HG02970 (cell line): Measurements from ENCODE around the gene PRPSAP2.

ENCODE experiments used
- ATAC-seq: cut with Tn5 transposase; IDR thresholded peaks from one replicate; pipeline ENCODE4 v1.9.1; 2021; ENCODE audit warnings: mild to moderate bottlenecking, moderate library complexity, moderate number of reproducible peaks; ENCODE audit not compliant: unreplicated experiment, low FRiP score

The PRPSAP2 gene

DNA sequence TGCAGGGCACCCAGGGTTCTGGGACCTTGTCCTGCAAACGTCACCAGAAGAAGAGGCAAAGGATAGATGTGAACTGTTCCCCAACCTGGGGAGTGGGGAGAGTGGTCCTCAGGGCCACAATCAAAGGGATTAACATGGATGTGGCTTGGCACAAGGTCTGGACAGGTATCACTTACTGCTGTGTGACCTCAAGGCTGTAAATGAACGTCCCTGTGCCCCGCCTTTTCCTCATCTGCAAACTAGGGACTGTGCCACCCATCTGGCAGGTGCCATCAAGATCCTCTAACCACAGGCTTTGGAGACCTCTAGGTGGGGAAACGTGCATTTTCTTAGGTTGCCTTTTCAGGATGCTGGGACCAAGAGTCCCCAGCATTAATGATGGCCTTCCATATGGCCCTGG lies 119.1 kb downstream of the PRPSAP2 start:
- ATAC-seq: no peak

DNA sequence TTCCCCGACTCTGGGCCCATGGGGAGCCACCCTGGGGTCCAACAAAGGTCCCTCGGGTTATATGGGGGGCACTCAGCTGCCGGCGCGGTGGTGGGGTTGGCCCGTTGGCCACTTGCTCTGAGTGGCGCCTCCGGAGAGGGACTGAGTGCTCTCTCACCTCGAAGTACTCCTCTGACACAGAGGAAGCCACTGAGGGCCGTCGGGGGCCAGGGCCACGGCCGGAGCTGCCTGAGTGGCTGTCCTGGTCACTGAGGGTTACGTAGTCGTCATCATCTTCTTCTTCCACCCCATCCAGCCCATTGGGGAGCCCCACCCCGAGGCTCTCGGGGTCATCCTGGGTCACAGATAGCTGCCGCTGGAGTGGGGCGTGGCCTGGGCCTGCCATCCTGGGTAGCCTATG lies 119.7 kb downstream of the PRPSAP2 start:
- ATAC-seq: no peak

DNA sequence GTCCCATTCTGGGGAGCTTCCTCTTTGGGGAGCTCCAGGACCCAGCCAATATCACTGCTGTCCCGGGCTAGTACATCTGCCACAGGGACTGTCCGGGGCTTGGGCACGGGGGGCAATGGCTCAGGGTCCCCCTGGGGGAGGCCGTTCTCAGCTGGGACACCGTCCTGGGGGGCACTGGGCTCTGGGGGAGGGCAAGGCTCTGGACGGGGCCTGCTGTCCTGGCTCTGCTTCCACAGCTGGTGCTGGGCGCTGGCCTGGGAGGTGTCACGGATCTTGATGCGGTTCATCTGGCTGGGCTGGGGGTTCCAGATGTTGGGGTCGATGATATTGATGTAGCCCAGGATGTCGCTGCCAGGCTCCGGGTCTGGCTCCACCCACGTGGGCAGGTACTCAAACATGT lies 120.1 kb downstream of the PRPSAP2 start:
- ATAC-seq: no peak

DNA sequence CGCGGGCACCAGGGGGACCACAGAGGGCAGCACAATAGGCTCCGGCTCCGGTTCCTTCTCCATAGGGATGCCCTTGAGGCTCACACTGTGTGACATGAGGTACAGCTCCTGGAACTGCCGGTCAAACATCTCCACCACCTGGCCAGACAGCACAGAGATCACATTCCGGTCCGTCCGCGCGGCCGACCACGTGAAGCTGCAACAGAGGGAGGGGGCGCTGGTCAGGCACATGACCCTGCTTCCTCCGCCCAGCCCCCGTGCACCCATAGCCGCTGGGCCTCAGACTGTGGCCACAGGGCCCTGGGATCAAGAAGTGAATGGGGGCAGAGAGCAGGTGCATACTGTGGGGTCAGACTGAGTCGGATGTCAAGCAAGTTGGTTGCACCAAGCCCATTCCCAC lies 120.7 kb downstream of the PRPSAP2 start:
- ATAC-seq: no peak
